GM20000 (cell line): ENCODE results near the gene EPSTI1.
A peak's percentile ranks its signal among the peaks of the same experiment; 100 is the strongest.
"Not testable (repeated sequence)": the region's sequence is repeated elsewhere in the genome, so short reads cannot be mapped to it uniquely, and the experiment has no call there.

ENCODE experiments used
- DNase-seq: peaks from one replicate; pipeline ENCODE4 v3.0.0; 2012; ENCODE audit warnings: low spot score
- TF ChIP-seq, protein P1 (sequence below): IDR thresholded peaks from 2 replicates; pipeline ENCODE4 v1.5.1; 2012; ENCODE audit warnings: mild to moderate bottlenecking, control low read depth; ENCODE audit errors: extremely low read depth, missing control alignments

EPSTI1 gene

GRCh38 chr13:42992764-42993122, 702 bp upstream of the EPSTI1 start:
- TF ChIP-seq, protein P1, sequence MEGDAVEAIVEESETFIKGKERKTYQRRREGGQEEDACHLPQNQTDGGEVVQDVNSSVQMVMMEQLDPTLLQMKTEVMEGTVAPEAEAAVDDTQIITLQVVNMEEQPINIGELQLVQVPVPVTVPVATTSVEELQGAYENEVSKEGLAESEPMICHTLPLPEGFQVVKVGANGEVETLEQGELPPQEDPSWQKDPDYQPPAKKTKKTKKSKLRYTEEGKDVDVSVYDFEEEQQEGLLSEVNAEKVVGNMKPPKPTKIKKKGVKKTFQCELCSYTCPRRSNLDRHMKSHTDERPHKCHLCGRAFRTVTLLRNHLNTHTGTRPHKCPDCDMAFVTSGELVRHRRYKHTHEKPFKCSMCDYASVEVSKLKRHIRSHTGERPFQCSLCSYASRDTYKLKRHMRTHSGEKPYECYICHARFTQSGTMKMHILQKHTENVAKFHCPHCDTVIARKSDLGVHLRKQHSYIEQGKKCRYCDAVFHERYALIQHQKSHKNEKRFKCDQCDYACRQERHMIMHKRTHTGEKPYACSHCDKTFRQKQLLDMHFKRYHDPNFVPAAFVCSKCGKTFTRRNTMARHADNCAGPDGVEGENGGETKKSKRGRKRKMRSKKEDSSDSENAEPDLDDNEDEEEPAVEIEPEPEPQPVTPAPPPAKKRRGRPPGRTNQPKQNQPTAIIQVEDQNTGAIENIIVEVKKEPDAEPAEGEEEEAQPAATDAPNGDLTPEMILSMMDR = no peak
- no peak for DNase-seq

- not testable (repeated sequence) for DNase-seq
These were observed 676 bp downstream of the EPSTI1 start for GRCh38 chr13:42991233-42991897.

DNA sequence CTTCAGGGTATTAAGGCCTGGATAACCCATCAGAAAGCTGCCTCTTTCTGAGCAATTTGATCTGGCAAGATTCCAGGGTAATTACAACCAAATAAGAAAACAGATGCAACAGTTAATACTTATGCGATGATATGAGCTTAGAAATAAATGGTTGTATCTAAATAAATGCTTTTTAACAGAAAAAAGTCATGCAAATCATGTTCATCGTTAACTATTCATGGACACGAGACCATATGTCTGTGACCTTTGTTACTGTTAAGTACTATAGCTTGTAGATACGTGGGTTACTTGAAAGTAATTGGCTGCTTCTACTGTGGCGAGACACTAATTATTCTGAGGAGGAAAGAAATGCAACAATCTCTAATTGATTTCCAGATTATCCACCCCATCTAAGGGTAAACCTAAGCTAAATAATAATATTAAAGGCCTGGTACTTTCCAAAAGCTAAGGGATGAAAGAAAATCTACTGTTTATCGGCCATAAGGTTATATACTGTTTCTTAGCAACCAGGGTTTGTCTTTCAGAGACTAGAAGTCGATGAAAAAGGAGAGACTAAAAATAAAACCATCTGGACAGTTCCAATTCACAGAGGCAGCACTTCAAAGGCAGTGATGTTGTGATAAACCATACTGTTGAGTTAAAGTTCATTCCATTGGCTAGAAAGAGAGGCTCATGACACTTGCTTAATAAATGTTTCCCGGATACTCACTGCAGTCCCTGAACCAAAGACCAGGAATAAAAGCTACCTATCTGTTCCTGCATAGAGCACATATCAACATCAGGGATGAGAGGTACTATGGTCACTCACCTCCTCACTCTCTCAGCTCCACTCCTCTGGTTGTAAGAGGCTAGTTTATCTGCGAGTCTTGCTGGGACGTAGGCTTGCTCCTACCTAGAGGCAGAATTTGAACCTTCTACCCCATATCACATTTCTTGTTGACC, 1.5 kb downstream of the EPSTI1 start:
- peak; percentile 31 for DNase-seq
- TF ChIP-seq, protein P1 = no peak

- DNase-seq = no peak
- TF ChIP-seq, protein P1 = no peak
These were observed 5.9 kb downstream of the EPSTI1 start for GRCh38 chr13:42986176-42986574.

DNA sequence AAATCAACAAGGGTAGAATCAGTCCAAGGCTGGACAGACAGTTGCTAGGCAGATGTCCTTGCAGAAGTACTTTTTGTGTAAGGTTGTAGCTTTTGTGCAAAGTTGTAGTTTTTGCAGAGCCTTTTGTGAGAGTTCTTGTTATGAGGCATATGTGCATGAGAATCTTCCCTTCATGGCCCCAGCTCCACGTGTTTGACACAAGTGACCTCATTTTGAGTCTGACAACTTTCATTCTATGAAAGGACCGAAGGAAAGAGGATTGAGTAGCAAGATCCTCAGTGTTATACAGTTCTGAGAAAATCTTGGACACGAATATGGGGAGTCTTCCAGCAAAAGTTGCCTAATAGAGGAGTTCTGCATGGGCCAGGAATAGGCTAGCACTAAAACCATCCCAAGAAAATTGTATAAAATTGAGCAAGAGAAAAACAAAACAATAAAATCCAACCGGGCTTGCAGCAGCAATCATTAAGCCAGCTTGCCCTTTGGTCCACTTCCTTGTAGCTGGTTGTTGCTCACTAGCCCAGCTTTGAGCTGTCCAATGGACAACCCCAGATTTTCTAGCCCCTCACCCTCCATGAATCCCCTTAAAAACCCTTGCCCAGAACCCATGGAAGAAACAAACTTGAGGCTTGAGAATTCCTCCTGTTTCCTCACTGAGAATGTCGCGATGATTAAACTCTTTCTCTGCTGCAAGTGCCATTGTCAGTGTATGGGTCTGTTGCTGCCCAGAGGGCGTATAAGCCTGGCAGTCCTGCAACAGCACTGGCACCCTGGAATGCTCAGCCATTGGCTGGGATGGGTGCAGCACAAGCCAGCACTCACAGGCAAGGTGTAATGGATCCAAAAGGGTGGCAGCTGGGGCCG, 6.5 kb downstream of the EPSTI1 start:
- DNase-seq = no peak
- TF ChIP-seq, protein P1 = no peak

GRCh38 chr13:42984691-42985090, 7.3 kb downstream of the EPSTI1 start:
- DNase-seq = no peak

DNA sequence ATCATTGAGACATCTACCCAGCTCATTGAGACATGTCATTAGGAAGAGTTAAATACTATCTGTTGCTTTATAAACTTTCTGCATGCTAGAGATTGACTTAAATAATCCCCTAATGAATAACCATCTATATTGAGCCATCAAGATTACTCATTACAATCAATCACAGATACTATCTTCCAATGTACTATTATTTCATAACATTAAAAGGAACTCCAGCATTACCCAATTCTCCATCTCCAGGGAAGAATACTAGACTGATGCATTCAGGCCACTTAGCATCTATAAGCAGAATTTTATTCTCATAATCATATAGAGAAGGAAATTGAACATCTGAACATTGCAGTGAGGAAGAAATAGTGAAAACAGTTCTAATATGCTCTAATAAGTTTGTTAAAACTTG, 8.0 kb downstream of the EPSTI1 start:
- TF ChIP-seq, protein P1 = no peak
- DNase-seq = no peak

More at GRCh38 chr13:42984691-42985090, 7.3 kb downstream of the EPSTI1 start:
- TF ChIP-seq, protein P1 = no peak
